NOMO-1 (cell line): ENCODE data around the gene LEFTY2.
"Not testable (repeated sequence)": the region's sequence is repeated elsewhere in the genome, so short reads cannot be mapped to it uniquely, and the experiment has no call there.

ENCODE experiments used
- DNase-seq, 2 experiments: peaks; one replicate each; lab custom pipeline; 2025; ENCODE audit not compliant: unreplicated experiment in 2 of 2; lab: John Stamatoyannopoulos, UW

The LEFTY2 gene, protein sequence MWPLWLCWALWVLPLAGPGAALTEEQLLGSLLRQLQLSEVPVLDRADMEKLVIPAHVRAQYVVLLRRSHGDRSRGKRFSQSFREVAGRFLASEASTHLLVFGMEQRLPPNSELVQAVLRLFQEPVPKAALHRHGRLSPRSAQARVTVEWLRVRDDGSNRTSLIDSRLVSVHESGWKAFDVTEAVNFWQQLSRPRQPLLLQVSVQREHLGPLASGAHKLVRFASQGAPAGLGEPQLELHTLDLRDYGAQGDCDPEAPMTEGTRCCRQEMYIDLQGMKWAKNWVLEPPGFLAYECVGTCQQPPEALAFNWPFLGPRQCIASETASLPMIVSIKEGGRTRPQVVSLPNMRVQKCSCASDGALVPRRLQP

GRCh38 chr1:225941187-225941941, at the start of gene LEFTY2:
LEFTY2 (minus strand) TSS chr1:225941220; CDS start chr1:225941140, 80 bp downstream.
- no peak for DNase-seq

- DNase-seq, result peak in 1 of 2 experiments; percentile 56
Observed at GRCh38 chr1:225987491-225988316, 46.7 kb upstream of the LEFTY2 start.

DNA sequence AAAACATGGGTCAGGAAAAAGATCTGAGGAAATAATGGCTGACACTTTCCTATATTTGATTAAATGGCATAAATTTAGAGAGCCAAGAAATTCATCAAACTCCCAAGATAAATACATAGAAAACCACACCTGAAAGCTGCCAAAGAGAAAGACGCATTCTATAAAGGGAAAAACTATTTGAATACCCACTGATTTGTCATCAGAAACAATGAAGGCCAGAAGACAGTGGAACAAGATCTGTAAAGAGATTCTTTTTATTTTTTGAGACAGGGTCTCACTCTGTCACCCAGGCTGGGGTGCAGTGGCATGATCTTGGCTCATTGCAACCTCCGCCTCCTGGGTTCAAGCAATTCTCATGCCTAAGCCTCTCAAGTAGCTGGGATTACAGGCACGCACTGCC, 40.7 kb upstream of the LEFTY2 start:
- DNase-seq, result no peak

- no peak for DNase-seq
Observed at GRCh38 chr1:225980005-225980836, 39.2 kb upstream of the LEFTY2 start.

GRCh38 chr1:225979421-225979820, 38.4 kb upstream of the LEFTY2 start:
- no peak for DNase-seq

DNA sequence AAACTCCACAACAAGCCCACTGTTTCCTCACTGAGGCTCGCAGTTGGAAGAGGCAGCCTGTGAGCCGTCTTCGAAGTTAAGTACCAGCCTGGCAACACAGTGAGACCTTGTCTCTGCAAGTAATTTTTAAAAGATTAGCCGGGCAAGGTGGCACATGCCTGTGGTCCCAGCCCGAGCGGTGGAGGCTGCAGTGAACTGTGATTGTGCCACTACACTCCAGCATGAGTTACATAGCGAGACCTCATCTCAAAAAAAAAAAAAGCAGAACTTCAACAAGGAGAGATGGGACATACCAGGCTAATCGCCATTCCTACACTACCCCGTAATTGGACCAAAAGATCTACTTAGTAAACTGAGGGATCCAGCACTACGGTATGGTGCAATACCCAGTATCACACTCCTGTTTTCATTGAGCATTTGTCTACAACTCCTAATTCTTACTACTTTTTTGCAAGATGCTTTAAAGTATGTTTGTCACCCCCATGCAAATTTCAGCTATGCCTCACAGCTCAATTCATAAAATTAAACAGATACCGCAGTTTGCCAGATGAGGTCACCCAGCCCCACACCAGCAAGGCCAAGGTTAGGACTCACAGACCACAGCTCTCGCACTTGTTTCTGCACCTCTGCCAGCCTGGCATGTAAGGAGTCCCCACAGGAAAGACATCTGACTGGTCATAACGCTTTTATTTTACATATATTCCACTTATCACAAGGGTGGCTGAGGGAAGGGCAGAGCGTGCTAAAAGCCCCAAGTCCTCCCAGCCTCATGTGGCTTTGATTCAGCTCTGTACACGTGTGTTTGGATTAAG, 37.1 kb upstream of the LEFTY2 start:
- DNase-seq, result no peak

GRCh38 chr1:225975146-225975545, 34.1 kb upstream of the LEFTY2 start:
- not testable (repeated sequence) for DNase-seq

GRCh38 chr1:225974454-225974853, 33.4 kb upstream of the LEFTY2 start:
- DNase-seq, result no peak

GRCh38 chr1:225973158-225973557, 32.1 kb upstream of the LEFTY2 start:
- DNase-seq, result no peak

DNA sequence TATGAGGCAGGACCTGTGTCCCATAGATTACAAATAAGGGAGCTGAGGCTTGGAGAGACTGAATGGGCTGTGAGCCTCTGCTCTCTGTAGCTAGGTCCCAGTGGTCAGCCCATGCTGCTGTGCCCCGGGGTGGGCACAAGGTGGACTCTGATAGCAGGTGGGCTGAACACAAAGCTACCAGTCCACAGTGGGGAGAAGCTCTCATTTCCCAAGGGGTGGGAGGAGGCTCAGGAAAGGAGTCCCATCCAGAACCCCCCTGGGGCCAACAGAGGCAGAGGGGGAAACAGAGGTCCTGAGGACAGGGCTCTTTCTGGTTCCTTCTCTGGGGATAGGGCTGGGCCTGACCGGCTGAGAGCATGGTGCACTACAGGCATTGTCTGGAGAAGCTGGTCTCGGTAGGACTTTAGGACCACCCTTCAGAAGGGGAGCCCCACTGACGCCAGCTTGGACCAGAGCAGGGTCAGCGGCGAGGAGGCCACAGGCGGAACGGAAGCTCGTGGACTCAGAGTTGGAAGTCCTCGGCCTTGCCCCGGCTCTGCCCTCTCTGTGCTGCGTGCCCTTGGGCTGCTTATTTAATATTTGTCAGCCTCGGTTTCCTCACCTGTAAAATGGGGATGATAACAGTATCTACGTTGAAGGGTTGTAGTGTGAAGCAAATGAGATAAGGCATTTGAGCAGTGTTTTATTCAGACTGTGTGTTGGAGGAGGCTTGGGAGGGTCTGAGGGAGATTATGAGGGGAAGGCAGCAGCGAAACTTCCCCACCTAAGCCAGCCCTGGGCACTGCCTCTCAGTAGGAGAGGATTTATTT, 31.5 kb upstream of the LEFTY2 start:
- DNase-seq, result no peak

- DNase-seq, result not testable (repeated sequence)
Observed at GRCh38 chr1:225970592-225971157, 29.7 kb upstream of the LEFTY2 start.

DNA sequence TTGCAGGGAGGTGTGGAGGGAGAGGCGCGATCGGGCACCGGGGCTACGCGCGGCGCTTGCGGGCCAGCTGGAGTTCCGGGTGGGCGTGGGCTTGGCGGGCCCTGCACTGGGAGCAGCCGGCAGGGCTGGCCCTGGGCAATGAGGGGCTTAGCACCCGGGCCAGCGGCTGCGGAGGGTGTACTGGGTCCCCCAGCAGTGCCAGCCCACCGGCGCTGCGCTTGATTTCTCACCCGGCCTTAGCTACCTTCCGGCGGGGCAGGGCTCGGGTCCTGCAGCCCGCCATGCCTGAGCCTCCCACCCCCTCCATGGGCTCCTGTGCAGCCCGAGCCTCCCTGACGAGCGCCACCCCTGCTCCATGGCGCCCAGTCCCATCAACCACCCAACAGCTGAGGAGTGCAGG, 28.7 kb upstream of the LEFTY2 start:
- not testable (repeated sequence) for DNase-seq

- no peak for DNase-seq
Observed at GRCh38 chr1:225965231-225965630, 24.2 kb upstream of the LEFTY2 start.

DNA sequence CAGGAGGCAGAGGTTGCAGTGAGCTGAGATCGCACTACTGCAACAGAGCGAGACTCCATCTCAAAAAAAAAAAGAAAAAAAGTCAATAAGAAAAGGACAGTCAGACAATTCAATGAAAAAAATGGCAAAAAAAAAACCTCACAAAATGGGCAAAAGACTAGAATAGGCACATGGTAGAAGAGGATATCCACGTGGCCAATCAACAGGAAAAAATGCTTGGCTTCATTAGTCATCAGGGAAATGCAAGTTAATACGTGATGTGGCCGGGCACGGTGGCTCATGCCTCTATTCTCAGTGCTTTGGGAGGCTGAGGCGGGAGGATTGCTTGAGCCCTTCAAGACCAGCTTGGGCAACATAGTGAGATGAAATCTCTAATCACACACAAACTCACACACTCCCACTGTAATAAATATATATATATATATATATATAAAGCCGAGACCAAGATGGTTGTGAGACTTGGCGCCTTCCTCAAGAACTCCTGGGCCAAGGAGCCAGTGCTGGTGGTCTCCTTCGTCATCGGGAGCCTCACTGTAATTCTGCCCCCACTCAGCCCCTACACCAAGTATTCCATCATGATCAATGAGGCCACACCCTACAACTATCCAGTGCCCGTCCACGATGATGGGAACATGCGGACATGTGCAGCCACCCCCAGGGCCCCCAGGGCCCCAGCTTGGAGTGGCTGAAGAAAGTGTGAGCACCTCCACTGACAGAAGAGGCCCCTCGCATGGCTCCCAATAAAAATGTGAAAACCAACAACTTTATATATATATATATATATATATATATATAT, 22.9 kb upstream of the LEFTY2 start:
- DNase-seq, result no peak

- DNase-seq, result peak; percentile 20 to 48
Observed at GRCh38 chr1:225962440-225962975, 21.5 kb upstream of the LEFTY2 start.

DNA sequence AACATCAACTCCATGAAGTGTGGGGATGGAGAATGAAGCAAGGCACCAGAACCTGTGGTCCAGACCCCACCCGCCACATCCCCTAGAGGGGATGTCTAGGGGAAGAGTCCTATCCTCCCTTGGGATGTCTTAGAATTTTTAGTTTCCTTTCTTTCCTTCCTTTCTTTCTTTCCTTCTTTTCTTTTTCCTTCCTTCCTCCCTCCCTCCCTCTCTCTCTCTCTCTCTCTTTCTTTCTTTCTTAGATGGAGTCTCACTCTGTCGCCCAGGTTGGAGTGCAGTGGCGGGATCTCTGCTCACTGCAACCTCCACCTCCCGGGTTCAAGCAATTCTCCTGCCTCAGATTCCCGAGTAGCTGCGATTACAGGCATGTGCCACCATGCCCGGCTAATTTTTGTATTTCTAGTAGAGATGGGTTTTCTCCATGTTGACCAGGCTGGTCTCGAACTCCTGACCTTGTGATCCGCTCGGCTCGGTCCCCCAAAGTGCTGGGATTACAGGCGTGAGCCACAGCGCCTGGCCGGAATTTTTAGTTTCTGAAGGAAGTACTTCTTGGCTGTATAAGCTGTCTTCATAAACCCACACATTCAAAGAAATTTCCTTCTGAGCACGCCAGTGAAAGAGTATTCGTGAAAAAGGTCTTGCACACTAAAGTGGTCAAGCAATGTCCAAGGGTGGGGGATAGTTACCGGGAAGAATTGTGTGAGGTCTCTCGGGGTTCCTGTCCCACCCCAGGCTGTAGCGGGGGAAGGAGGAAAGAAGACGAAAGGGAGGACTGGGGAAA, 20.8 kb upstream of the LEFTY2 start:
- no peak for DNase-seq
